A549 (cell line): Measurements from ENCODE around the gene STEAP1B. TPM values are rescaled to one million over a fixed set of nuclear protein-coding genes. Genes with fewer than 3 reads are reported as not detected.
"Not testable (repeated sequence)": the region's sequence is repeated elsewhere in the genome, so short reads cannot be mapped to it uniquely, and the experiment has no call there.

ENCODE experiments used
- ATAC-seq, 2 experiments: fragments of 200-7000 bp in 1 of 2; fragments of >200 bp in 1 of 2; cut with Nextera tagmentation in 1 of 2; cut with Tn5 transposase in 1 of 2; 3 replicates each; pipeline versions ENCODE4 v1.8.0 to v1.9.1; 2018 to 2020; ENCODE audit warnings: mild to moderate bottlenecking in 1 of 2, moderate library complexity in 1 of 2
- CTCF ChIA-PET: fragments of 300-600 bp; sonication (Branson Sonifier 250); formaldehyde crosslinking; extraction: SDS; loops from one replicate; lab custom pipeline; 2021; ENCODE audit warnings: antibody characterized with exemption, inconsistent platforms; lab: Yijun Ruan, JAX
- POLR2A ChIA-PET: fragments of 350-600 bp; formaldehyde crosslinking; extraction: SDS; loops from one replicate; lab custom pipeline; 2021; ENCODE audit warnings: antibody characterized with exemption, inconsistent platforms; lab: Yijun Ruan, JAX
- DNase-seq, 2 experiments: peaks; one replicate each; pipeline versions ENCODE4 v3.0.0 to v3.0.0-alpha.2; 2011 to 2016; ENCODE audit warnings: low read depth in 1 of 2, low spot score in 1 of 2
- FAIRE-seq: peaks from 2 replicates; lab custom pipeline; 2011; peaks lifted over from hg19 to GRCh38; lab: Jason Lieb, UNC
- H3K27ac ChIP-seq, 2 experiments: fragments of >200 bp; sonication (Bioruptor Twin); formaldehyde crosslinking; 3 replicates each; pipeline ENCODE4 v1.5.1; 2016 to 2017
- H3K4me1 ChIP-seq: fragments of >200 bp; sonication (Bioruptor Twin); formaldehyde crosslinking; 3 replicates; pipeline ENCODE4 v1.6.1; 2016
- H3K4me2 ChIP-seq: fragments of >200 bp; sonication (Bioruptor Twin); formaldehyde crosslinking; 3 replicates; pipeline ENCODE4 v1.6.1; 2016
- H3K4me3 ChIP-seq: fragments of >200 bp; sonication (Bioruptor Twin); formaldehyde crosslinking; 3 replicates; pipeline ENCODE4 v1.5.1; 2016
- H3K9me3 ChIP-seq: fragments of >200 bp; sonication (Bioruptor Twin); formaldehyde crosslinking; 3 replicates; pipeline ENCODE4 v1.6.1; 2016
- ATOH8 ChIP-seq: fragments of 250-450 bp; sonication (Bioruptor Pico); IDR thresholded peaks from 2 replicates; pipeline ENCODE4 v1.5.0; 2020; ENCODE audit warnings: low read depth, mild to moderate bottlenecking, moderate library complexity
- CTCF ChIP-seq: fragments of >200 bp; sonication (Bioruptor Twin); formaldehyde crosslinking; IDR thresholded peaks from 3 replicates; pipeline ENCODE4 v1.5.1; 2016
- E2F6 ChIP-seq: IDR thresholded peaks from 2 replicates; pipeline ENCODE4 v1.6.1; 2012; ENCODE audit warnings: low read depth, borderline replicate concordance
- HDAC2 ChIP-seq: fragments of 200-600 bp; sonication (generic); IDR thresholded peaks from 2 replicates; pipeline ENCODE4 v1.6.1; 2016
- MAFK ChIP-seq: fragments of 450-650 bp; IDR thresholded peaks from 2 replicates; pipeline ENCODE4 v1.6.1; 2014; ENCODE audit not compliant: partially characterized antibody
- MAX ChIP-seq: IDR thresholded peaks from 2 replicates; pipeline ENCODE4 v1.6.1; 2012
- RAD21 ChIP-seq, 2 experiments: fragments of >200 bp in 1 of 2; sonication (Bioruptor Twin) in 1 of 2; formaldehyde crosslinking in 1 of 2; IDR thresholded peaks in 1 of 2; conservative IDR thresholded peaks in 1 of 2; 2 replicates in 1 of 2; 3 replicates in 1 of 2; pipeline ENCODE4 v1.6.1; 2012 to 2018; ENCODE audit warnings: inconsistent platforms in 1 of 2
- RFX5 ChIP-seq: fragments of 450-650 bp; IDR thresholded peaks from 2 replicates; pipeline ENCODE4 v1.7.1; 2014; ENCODE audit warnings: antibody characterized with exemption, mild to moderate bottlenecking, moderate library complexity
- RNF2 ChIP-seq: fragments of 200-600 bp; sonication (generic); IDR thresholded peaks from 2 replicates; pipeline ENCODE4 v1.6.1; 2016; ENCODE audit warnings: low read depth, mild to moderate bottlenecking, antibody characterized with exemption, moderate library complexity, borderline replicate concordance
- SMC3 ChIP-seq: fragments of >200 bp; sonication (Bioruptor Twin); formaldehyde crosslinking; IDR thresholded peaks from 3 replicates; pipeline ENCODE4 v1.6.1; 2018; ENCODE audit warnings: inconsistent platforms
- ZSCAN20 ChIP-seq: fragments of 250-450 bp; sonication (Bioruptor Pico); IDR thresholded peaks from 2 replicates; pipeline ENCODE4 v1.8.0; 2022; ENCODE audit warnings: mild to moderate bottlenecking, moderate library complexity
- WGBS: methylation state at CpG from one replicate; pipeline ENCODE4 v1.1.6; 2017; ENCODE audit errors: missing lambda C conversion rate; 5-methylcytosine and 5-hydroxymethylcytosine counted together
- polyA minus RNA-seq: library from RNA; depleted of rRNA, polyadenylated mRNA; stranded (reverse); fragments of >200 nt; gene quantifications from 2 replicates; pipeline ENCODE4 v1.2.3, GENCODE V29; 2011; rRNA and poly(A)+ RNA removed
- polyA plus RNA-seq, 4 experiments: library from polyadenylated mRNA; depleted of rRNA in 3 of 4; stranded (reverse); fragments of >200 nt; fragmentation: RNase III in 1 of 4; extraction: RNeasy Plus Mini Kit Qiagen cat#74134 plus additional on column Dnase treatment in 1 of 4; gene quantifications; 2 replicates in 3 of 4; 3 replicates in 1 of 4; pipeline ENCODE4 v1.2.3, GENCODE V29; 2011 to 2017
- TF ChIP-seq, protein P1 (sequence below): IDR thresholded peaks from 2 replicates; pipeline ENCODE4 v1.6.1; 2012

STEAP1B gene
- 0.08 and 0.09 TPM in 2 replicates for polyA plus RNA-seq (2011; rRNA removed)
- polyA plus RNA-seq (2012; cell fraction: cytosol; rRNA removed) = 0.04 and 0.05 TPM in 2 replicates
- 0.07 TPM in 1 of 2 replicates, not detected in the other for polyA plus RNA-seq (2012; cell fraction: nucleus; rRNA removed)
- 0.22 to 0.26 TPM in 2 of 3 replicates, not detected in the other for polyA plus RNA-seq (2017; fragmentation: RNase III; extraction: RNeasy Plus Mini Kit Qiagen cat#74134 plus additional on column Dnase treatment)
- 0.44 TPM in 1 of 2 replicates, not detected in the other for polyA minus RNA-seq

DNA sequence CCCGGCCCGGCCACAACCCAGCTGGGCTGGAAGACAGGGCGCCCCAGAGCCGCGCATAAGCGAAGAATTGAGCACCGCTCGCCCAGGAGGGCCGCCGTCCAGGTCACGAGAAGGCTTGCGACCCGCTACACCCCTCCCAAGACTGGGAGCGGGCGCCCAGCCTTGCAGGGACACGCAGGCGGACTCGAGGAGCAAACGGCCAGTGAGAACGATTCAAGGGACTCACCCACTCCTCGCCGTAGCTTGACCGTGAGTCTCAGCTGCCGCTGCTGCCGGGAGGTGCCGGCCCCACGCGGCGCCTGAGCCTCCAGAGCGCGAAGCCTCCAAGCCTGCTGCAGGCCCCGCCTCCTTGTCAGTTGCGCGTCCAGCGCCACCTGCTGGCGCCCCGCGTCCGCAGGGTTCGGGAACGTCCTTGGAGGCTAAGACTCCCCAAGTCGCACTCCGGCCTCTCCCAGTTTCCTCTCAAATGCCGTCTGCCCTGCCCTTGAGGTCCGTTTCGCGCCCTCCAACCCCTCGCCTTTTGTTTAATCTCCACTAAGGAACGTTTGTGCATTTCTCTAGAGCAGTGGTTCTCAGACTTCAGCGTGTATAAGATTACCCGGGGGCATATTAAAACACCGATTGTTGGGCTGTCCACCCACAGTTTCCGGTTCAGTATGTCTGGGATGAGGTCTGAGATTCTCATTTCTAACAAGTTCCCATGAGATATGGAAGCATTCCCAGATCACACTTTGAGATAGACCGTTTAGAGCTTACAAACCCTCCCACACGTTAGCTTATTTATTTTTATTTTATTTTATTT is at the start of gene STEAP1B:
TSS of gene STEAP1B (minus strand) at position 301 of the 802 bp plus-strand sequence. CDS start 5,333 bp downstream, outside the sequence.
- H3K9me3 ChIP-seq, POLR2A ChIA-PET, FAIRE-seq, H3K4me1 ChIP-seq: not testable (repeated sequence)
- peak; percentile 72 for TF ChIP-seq CTCF
- TF ChIP-seq E2F6 = peak; percentile 97
- TF ChIP-seq MAX = peak; percentile 98
- 0 out of 2 replicates have a peak, but pooled peaks have one; percentile 36 for TF ChIP-seq RNF2
- peak; percentile 51; the same call in 2 of the 3 replicates for TF ChIP-seq SMC3
- peak; percentile 13 to 44; a peak in 2 of 5 replicates for TF ChIP-seq RAD21 (conservative IDR thresholded peaks at IDR 0.05 in 1 of 2, IDR thresholded peaks at IDR 0.05 in 1 of 2)
- ATAC-seq (peak; percentile 95 to 99), DNase-seq (peak; percentile 58 to 90)
- H3K4me2 ChIP-seq = peak within 1 kb of the TSS; percentile 84
- H3K27ac ChIP-seq = peak within 1 kb of the TSS in 1 of 2 experiments; percentile 70; a peak in 1 of 6 replicates
- peak within 1 kb of the TSS; percentile 35 for H3K4me3 ChIP-seq
- CTCF ChIA-PET = interaction anchor here (0.6 to 3.1 kb wide), 9 partner anchors 39 to 586 kb away, joined by 3 to 30 read pairs (median 4); no protein-coding TSS in a partner anchor
- 7% methylated on average over 25 of the region's 55 CpGs for WGBS

GRCh38 chr7:22549051-22549450 is 49.1 kb upstream of the STEAP1B start:
- ATAC-seq (no peak; a peak in 1 of 6 replicates), DNase-seq (no peak), FAIRE-seq (no peak)
- POLR2A ChIA-PET = no interaction called here
- 0 out of 3 replicates have a peak, but pooled peaks cover 2% of the 10 kb centered on the region for H3K4me1 ChIP-seq
- no peak overlapping the region for H3K27ac ChIP-seq
- TF ChIP-seq, protein P1, sequence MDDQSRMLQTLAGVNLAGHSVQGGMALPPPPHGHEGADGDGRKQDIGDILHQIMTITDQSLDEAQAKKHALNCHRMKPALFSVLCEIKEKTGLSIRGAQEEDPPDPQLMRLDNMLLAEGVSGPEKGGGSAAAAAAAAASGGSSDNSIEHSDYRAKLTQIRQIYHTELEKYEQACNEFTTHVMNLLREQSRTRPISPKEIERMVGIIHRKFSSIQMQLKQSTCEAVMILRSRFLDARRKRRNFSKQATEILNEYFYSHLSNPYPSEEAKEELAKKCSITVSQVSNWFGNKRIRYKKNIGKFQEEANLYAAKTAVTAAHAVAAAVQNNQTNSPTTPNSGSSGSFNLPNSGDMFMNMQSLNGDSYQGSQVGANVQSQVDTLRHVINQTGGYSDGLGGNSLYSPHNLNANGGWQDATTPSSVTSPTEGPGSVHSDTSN = no peak
- no peak for TF ChIP-seq HDAC2
- TF ChIP-seq MAFK = no peak
- no peak for TF ChIP-seq ZSCAN20
- TF ChIP-seq ATOH8 = no peak
- H3K4me3 ChIP-seq = no peak overlapping the region
- no peaks in the 10 kb centered on the region for H3K9me3 ChIP-seq
- H3K4me2 ChIP-seq = no peak overlapping the region
- 70% methylated on average over 5 of the region's 5 CpGs for WGBS
- CTCF ChIA-PET = interaction anchor here (0.6 to 1.3 kb wide), 3 partner anchors 8 to 507 kb away, joined by 3 to 4 read pairs (median 3); no protein-coding TSS in a partner anchor

DNA sequence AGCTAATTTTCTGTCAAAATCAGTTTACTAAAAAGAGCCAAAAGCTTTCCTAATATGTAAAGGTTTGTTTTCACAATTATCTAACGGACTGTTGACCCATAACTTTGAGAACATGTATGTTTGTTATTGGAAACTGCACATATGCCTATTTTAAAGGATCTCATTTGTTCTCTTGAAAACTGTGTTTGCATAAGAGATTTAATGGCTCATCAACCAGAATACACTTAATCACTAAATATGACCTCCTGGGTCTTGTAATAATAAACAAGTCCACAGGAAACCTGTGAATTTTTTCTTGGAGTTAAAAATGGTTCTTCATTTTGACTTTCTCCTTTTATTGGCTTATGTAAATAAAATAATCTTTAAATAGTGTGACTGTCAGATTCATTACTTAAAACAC is 48.3 kb upstream of the STEAP1B start:
- H3K9me3 ChIP-seq = no peaks in the 10 kb centered on the region
- no peak overlapping the region for H3K4me3 ChIP-seq
- 60% methylated on average over 1 of the region's 1 CpG for WGBS
- H3K27ac ChIP-seq = no peak overlapping the region
- FAIRE-seq (no peak), DNase-seq (no peak), ATAC-seq (no peak)
- ChIA-PET POLR2A (no interaction called here), CTCF (interaction anchor here (0.6 to 1.3 kb wide), 4 partner anchors 9 to 508 kb away, joined by 3 to 5 read pairs (median 4); no protein-coding TSS in a partner anchor)
- TF ChIP-seq RFX5 = no peak
- no peak overlapping the region for H3K4me2 ChIP-seq
- H3K4me1 ChIP-seq = 0 out of 3 replicates have a peak, but pooled peaks cover 2% of the 10 kb centered on the region
